Midbrain (tissue), 1 donor: ENCODE results near the gene DPF3.

Experiments used
- DNase-seq: peaks from one replicate; lab custom pipeline; 2025; lab: John Stamatoyannopoulos, UW

DPF3 gene

GRCh38 chr14:72893636-72894322 lies at the start of gene DPF3:
Gene DPF3, minus strand, starts transcription at chr14:72894101. Its CDS starts 13 bp downstream, at chr14:72894088.
- DNase-seq: peak; percentile 98

GRCh38 chr14:72942934-72943333 lies 49.0 kb upstream of the DPF3 start:
- no peak for DNase-seq

GRCh38 chr14:72941286-72941985 lies 47.5 kb upstream of the DPF3 start:
- peak; percentile 12 for DNase-seq

GRCh38 chr14:72939630-72940029 lies 45.7 kb upstream of the DPF3 start:
- DNase-seq: no peak

- no peak for DNase-seq
Observed at GRCh38 chr14:72932893-72933292, 39.0 kb upstream of the DPF3 start.

- DNase-seq: no peak
Observed at GRCh38 chr14:72929316-72930080, 35.6 kb upstream of the DPF3 start.

GRCh38 chr14:72928872-72929271 lies 35.0 kb upstream of the DPF3 start:
- DNase-seq: no peak

- DNase-seq: peak; percentile 93
Observed at GRCh38 chr14:72926292-72927028, 32.6 kb upstream of the DPF3 start, which contains the start of gene DCAF4. Gene DCAF4, plus strand, starts transcription at chr14:72926464. Its CDS starts 11,515 bp downstream, at chr14:72937979.

- no peak for DNase-seq
Observed at GRCh38 chr14:72925815-72926291, 32.0 kb upstream of the DPF3 start.

- no peak for DNase-seq
Observed at GRCh38 chr14:72925171-72925759, 31.4 kb upstream of the DPF3 start.

GRCh38 chr14:72924337-72924736 lies 30.4 kb upstream of the DPF3 start:
- DNase-seq: no peak

GRCh38 chr14:72921396-72921795 lies 27.5 kb upstream of the DPF3 start:
- DNase-seq: no peak

GRCh38 chr14:72920008-72920407 lies 26.1 kb upstream of the DPF3 start:
- DNase-seq: no peak

GRCh38 chr14:72917094-72917802 lies 23.3 kb upstream of the DPF3 start:
- DNase-seq: no peak

GRCh38 chr14:72916174-72916573 lies 22.3 kb upstream of the DPF3 start:
- peak; percentile 3 for DNase-seq

GRCh38 chr14:72913809-72914208 lies 19.9 kb upstream of the DPF3 start:
- no peak for DNase-seq

- no peak for DNase-seq
Observed at GRCh38 chr14:72909163-72909562, 15.3 kb upstream of the DPF3 start.

GRCh38 chr14:72907886-72908285 lies 14.0 kb upstream of the DPF3 start:
- no peak for DNase-seq

GRCh38 chr14:72906879-72907278 lies 13.0 kb upstream of the DPF3 start:
- DNase-seq: no peak

- no peak for DNase-seq
Observed at GRCh38 chr14:72906316-72906715, 12.4 kb upstream of the DPF3 start.
